Measurements from ENCODE around the gene SPECC1. TPM values are rescaled to one million over a fixed set of nuclear protein-coding genes. Genes with fewer than 3 reads are reported as not detected.
"Not testable (repeated sequence)": the region's sequence is repeated elsewhere in the genome, so short reads cannot be mapped to it uniquely, and the experiment has no call there.

SPECC1 gene
- polyA plus RNA-seq, 3 donors = 36.0 to 58.4 (median 50.5) TPM

GRCh38 chr17:20074489-20074888 lies 65.3 kb downstream of the SPECC1 start:
- Mint-ChIP-seq H3K27me3 (ENCODE audit: low read depth in 3 of 3) (no peaks in the 10 kb centered on the region), H3K4me3 (peak overlapping the region; percentile 89 to 94), H3K36me3 (peaks cover 11 to 21% of the 10 kb centered on the region in 2 donors), H3K27ac (peak overlapping the region; percentile 86 to 95 (median 94)), H3K4me1 (peaks cover 80% of the 10 kb centered on the region), H3K9me3 (no peaks in the 10 kb centered on the region)
- Histone ChIP-seq H3K27ac (ENCODE audit: low read depth in 1 of 2, low read length in 2 of 2) (peak overlapping the region; percentile 51 to 85), H2AFZ (ENCODE audit: insufficient read depth, low read depth, low read length, poor library complexity, severe bottlenecking) (peak overlapping the region; percentile 60), H3K4me1 (ENCODE audit: control insufficient read depth in 1 of 2, insufficient read depth in 2 of 2, low read length in 2 of 2) (peaks cover 50 to 67% of the 10 kb centered on the region in 2 donors), H3K4me3 (replicated peaks in 1 of 3; ENCODE audit: low read depth in 2 of 3, low read length in 3 of 3) (peak overlapping the region; percentile 58 to 100 (median 96)), H3K9ac (ENCODE audit: insufficient read depth, low read length, poor library complexity, severe bottlenecking) (peak overlapping the region; percentile 56), H3K36me3 (replicated peaks in 1 of 2; ENCODE audit: control insufficient read depth in 1 of 2, insufficient read depth in 2 of 2, low read length in 2 of 2) (peaks cover 3 to 7% of the 10 kb centered on the region in 2 donors), H4K20me1 (ENCODE audit: insufficient read depth, low read length) (peaks cover 38% of the 10 kb centered on the region), H3K27me3 (ENCODE audit: control insufficient read depth in 2 of 2, insufficient read depth in 2 of 2, low read length in 2 of 2) (no peaks in the 10 kb centered on the region), H3K4me2 (replicated peaks; ENCODE audit: extremely low read depth, low read length, poor library complexity, severe bottlenecking) (peak overlapping the region; percentile 100), H3K79me2 (ENCODE audit: insufficient read depth, low read length) (peaks cover 79% of the 10 kb centered on the region), H3K9me3 (replicated peaks in 1 of 2; ENCODE audit: control insufficient read depth in 1 of 2, insufficient read depth in 1 of 2, low read length in 2 of 2) (no peaks in the 10 kb centered on the region)
- TF ChIP-seq CTCF (IDR thresholded peaks at IDR 0.05) = no peak
- WGBS (ENCODE audit: insufficient coverage) = 0% methylated on average over 2 of the region's 3 CpGs
- DNase-seq = peak; percentile 30 to 67 (median 57)
- intact Hi-C loops (cut with micrococcal nuclease) = loop anchor here in 1 of 2 donors (5.0 kb wide), 2 partner anchors 42 to 67 kb away; partner anchors contain the start of gene SPECC1

- peak overlapping the region; percentile 100 for H3K4me2 ChIP-seq (replicated peaks; ENCODE audit: extremely low read depth, low read length, poor library complexity, severe bottlenecking)
- H3K9ac ChIP-seq (ENCODE audit: insufficient read depth, low read length, poor library complexity, severe bottlenecking); DNase-seq; H3K9me3 Mint-ChIP-seq; H3K9me3 ChIP-seq (replicated peaks in 1 of 2; ENCODE audit: control insufficient read depth in 1 of 2, insufficient read depth in 1 of 2, low read length in 2 of 2); H3K27me3 Mint-ChIP-seq (ENCODE audit: low read depth in 3 of 3); H2AFZ ChIP-seq (ENCODE audit: insufficient read depth, low read depth, low read length, poor library complexity, severe bottlenecking); intact Hi-C loops (cut with micrococcal nuclease); H3K27me3 ChIP-seq (ENCODE audit: control insufficient read depth in 2 of 2, insufficient read depth in 2 of 2, low read length in 2 of 2): not testable (repeated sequence)
- WGBS (ENCODE audit: insufficient coverage) = no CpG with 5 or more reads among the region's 3 CpGs
- H3K4me3 Mint-ChIP-seq = peak overlapping the region; percentile 6 to 80
- H3K36me3 Mint-ChIP-seq = peaks cover 12 to 34% of the 10 kb centered on the region in 2 donors
- H3K27ac ChIP-seq (ENCODE audit: low read depth in 1 of 2, low read length in 2 of 2) = peak overlapping the region in 1 of 2 donors; percentile 77
- H4K20me1 ChIP-seq (ENCODE audit: insufficient read depth, low read length) = peaks cover 54% of the 10 kb centered on the region
- H3K4me1 ChIP-seq (ENCODE audit: control insufficient read depth in 1 of 2, insufficient read depth in 2 of 2, low read length in 2 of 2) = peaks cover 50 to 57% of the 10 kb centered on the region in 2 donors
- H3K79me2 ChIP-seq (ENCODE audit: insufficient read depth, low read length) = peaks cover 92% of the 10 kb centered on the region
- H3K27ac Mint-ChIP-seq = peak overlapping the region in 5 of 7 donors; percentile 31 to 93 (median 46)
- peaks cover 5 to 23% of the 10 kb centered on the region in 2 donors for H3K36me3 ChIP-seq (replicated peaks in 1 of 2; ENCODE audit: control insufficient read depth in 1 of 2, insufficient read depth in 2 of 2, low read length in 2 of 2)
- peak overlapping the region in 1 of 3 experiments; percentile 96 for H3K4me3 ChIP-seq (replicated peaks in 1 of 3; ENCODE audit: low read depth in 2 of 3, low read length in 3 of 3)
- peaks cover 73% of the 10 kb centered on the region for H3K4me1 Mint-ChIP-seq
These were observed 67.0 kb downstream of the SPECC1 start for GRCh38 chr17:20076137-20076536.
